Measurements from ENCODE around the gene PDZRN3. TPM values are rescaled to one million over a fixed set of nuclear protein-coding genes. Genes with fewer than 3 reads are reported as not detected.

PDZRN3 gene
- total and polyA plus RNA-seq, 2 donors (not counting 3 experiments of a cell fraction or from before 2014, with no cell fraction given), result not detected

DNA sequence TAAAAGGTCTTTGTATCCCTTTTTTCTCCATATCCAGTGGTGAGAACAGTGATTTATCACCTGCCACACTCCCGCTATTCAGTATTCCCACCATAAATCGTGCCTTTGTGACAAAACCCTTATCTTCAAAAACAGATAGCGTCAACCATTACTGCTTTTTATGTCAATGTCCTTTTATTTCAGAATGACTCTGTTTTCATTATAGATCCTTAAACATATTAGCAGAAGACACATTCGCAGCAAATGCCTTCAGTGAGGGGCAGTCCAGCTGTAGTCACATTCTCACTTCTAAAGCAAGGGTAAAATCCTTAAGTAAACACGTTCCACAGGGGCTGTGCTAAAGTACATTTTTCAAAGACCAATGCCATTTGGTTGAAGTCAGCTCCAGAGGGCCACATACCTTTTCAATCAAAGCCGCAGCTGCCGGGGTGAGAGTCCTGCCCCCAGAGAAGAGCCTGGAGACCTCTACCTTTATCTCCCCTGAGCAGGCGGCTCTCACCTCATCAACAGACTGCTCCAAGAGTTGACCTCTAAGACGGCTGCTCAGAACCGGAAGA lies 53.4 kb downstream of the PDZRN3 start:
- Histone ChIP-seq H3K9me3 (replicated peaks; ENCODE audit: control insufficient read depth, insufficient read depth, low read length) (no peaks in the 10 kb centered on the region), H3K9me1 (replicated peaks; ENCODE audit: control insufficient read depth, extremely low read depth, insufficient read depth, low read length) (no peaks in the 10 kb centered on the region), H3K9ac (replicated peaks; ENCODE audit: extremely low read depth, insufficient read depth, low read length) (no peak overlapping the region), H3K4me3 (replicated peaks in 1 of 3; ENCODE audit: insufficient read depth in 1 of 3, low read depth in 1 of 3, low read length in 3 of 3) (no peak overlapping the region), H3K4me1 (ENCODE audit: control insufficient read depth, extremely low read depth, insufficient read depth, low read length) (no peaks in the 10 kb centered on the region), H4K20me1 (replicated peaks; ENCODE audit: control insufficient read depth, extremely low read depth, insufficient read depth, low read length) (no peaks in the 10 kb centered on the region), H2AFZ (ENCODE audit: low read depth, low read length) (no peak overlapping the region), H3K36me3 (ENCODE audit: control insufficient read depth in 2 of 2, extremely low read depth in 1 of 2, insufficient read depth in 2 of 2, low read length in 2 of 2) (no peaks in the 10 kb centered on the region), H3K4me2 (ENCODE audit: insufficient read depth, low read length) (no peak overlapping the region), H3K27ac (ENCODE audit: insufficient read depth, low read depth, low read length) (no peak overlapping the region), H3K27me3 (ENCODE audit: control insufficient read depth in 2 of 2, insufficient read depth in 2 of 2, low read length in 2 of 2) (no peaks in the 10 kb centered on the region), H3K79me2 (ENCODE audit: control insufficient read depth, insufficient read depth, low read length) (no peaks in the 10 kb centered on the region)
- intact Hi-C loops (cut with micrococcal nuclease) (no loop called here), dilution Hi-C loops (cut with MboI; ENCODE audit: extremely low pct_ligation_motif_present, low sequenced_read_pairs) (no loop called here)
- CTCF ChIA-PET, result no interaction called here
- POLR2A ChIA-PET, result no interaction called here
- no TSS peak for BruUV-seq (replicated peaks)
- FAIRE-seq, result no peak
- no peak for DNase-seq (ENCODE audit: low read depth, low spot score)
- TF ChIP-seq POLR2A (IDR thresholded peaks at IDR 0.05; ENCODE audit: low read depth, low read length) (no peak), MYC (IDR thresholded peaks at IDR 0.05; ENCODE audit: low read depth, low read length) (no peak), FOS (IDR thresholded peaks at IDR 0.05; ENCODE audit: borderline replicate concordance, insufficient read depth, low read length) (no peak), POLR2AphosphoS5 (IDR thresholded peaks at IDR 0.05; ENCODE audit: insufficient read depth, low read depth, low read length) (no peak), EZH2 (IDR thresholded peaks at IDR 0.05; ENCODE audit: borderline replicate concordance, low read depth, low read length, severe bottlenecking) (no peak), GATA2 (IDR thresholded peaks at IDR 0.05; ENCODE audit: insufficient read depth, insufficient read length, low read depth, low read length) (no peak), JUN (IDR thresholded peaks at IDR 0.05; ENCODE audit: borderline replicate concordance, insufficient read depth, insufficient read length, low read depth) (no peak)
- TF ChIP-seq, protein P1, sequence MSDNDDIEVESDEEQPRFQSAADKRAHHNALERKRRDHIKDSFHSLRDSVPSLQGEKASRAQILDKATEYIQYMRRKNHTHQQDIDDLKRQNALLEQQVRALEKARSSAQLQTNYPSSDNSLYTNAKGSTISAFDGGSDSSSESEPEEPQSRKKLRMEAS (IDR thresholded peaks at IDR 0.05; ENCODE audit: insufficient read depth, insufficient read length), result no peak
- TF ChIP-seq, protein P2, sequence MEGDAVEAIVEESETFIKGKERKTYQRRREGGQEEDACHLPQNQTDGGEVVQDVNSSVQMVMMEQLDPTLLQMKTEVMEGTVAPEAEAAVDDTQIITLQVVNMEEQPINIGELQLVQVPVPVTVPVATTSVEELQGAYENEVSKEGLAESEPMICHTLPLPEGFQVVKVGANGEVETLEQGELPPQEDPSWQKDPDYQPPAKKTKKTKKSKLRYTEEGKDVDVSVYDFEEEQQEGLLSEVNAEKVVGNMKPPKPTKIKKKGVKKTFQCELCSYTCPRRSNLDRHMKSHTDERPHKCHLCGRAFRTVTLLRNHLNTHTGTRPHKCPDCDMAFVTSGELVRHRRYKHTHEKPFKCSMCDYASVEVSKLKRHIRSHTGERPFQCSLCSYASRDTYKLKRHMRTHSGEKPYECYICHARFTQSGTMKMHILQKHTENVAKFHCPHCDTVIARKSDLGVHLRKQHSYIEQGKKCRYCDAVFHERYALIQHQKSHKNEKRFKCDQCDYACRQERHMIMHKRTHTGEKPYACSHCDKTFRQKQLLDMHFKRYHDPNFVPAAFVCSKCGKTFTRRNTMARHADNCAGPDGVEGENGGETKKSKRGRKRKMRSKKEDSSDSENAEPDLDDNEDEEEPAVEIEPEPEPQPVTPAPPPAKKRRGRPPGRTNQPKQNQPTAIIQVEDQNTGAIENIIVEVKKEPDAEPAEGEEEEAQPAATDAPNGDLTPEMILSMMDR (IDR thresholded peaks at IDR 0.05; ENCODE audit: extremely low read depth in 1 of 2, insufficient read depth in 1 of 2, low read depth in 1 of 2, low read length in 2 of 2), result no peak
